RPMI7951 (cell line): Measurements from ENCODE around the gene BTBD6. TPM values are rescaled to one million over a fixed set of nuclear protein-coding genes. Genes with fewer than 3 reads are reported as not detected.
A peak's percentile ranks its signal among the peaks of the same experiment; 100 is the strongest.
"Not testable (repeated sequence)": the region's sequence is repeated elsewhere in the genome, so short reads cannot be mapped to it uniquely, and the experiment has no call there.

Source experiments
- DNase-seq: peaks from one replicate; pipeline ENCODE4 v3.0.0-alpha.2; 2012; ENCODE audit warnings: low read depth
- total RNA-seq: library from RNA; depleted of rRNA; stranded (reverse); fragments of >200 nt; shearing (Covaris generic); gene quantifications from 2 replicates; pipeline ENCODE4 v1.2.3, GENCODE V29; 2014

The BTBD6 gene
- total RNA-seq, 1 experiment from 2014 or later: 43.4 TPM

DNA sequence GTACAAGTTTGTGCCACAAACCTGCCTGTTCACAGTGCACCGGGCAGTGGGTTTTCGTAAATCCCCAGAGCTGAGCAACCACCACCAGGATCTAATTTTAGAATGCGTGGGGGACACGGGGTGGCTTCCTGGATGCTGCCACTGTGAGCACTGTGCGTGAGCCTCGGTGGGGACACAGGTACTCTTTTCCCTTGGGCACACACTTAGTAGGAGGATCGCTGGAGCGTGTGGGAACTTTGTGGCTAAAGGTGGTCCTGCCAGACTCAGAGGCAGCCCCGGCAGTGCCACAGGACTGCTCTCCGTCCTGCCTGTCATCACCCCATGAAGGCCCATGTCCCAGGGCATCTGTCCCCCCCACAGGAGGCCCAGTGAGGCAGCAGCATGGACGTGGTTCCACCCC lies 21.1 kb downstream of the BTBD6 start:
- DNase-seq: no peak

DNA sequence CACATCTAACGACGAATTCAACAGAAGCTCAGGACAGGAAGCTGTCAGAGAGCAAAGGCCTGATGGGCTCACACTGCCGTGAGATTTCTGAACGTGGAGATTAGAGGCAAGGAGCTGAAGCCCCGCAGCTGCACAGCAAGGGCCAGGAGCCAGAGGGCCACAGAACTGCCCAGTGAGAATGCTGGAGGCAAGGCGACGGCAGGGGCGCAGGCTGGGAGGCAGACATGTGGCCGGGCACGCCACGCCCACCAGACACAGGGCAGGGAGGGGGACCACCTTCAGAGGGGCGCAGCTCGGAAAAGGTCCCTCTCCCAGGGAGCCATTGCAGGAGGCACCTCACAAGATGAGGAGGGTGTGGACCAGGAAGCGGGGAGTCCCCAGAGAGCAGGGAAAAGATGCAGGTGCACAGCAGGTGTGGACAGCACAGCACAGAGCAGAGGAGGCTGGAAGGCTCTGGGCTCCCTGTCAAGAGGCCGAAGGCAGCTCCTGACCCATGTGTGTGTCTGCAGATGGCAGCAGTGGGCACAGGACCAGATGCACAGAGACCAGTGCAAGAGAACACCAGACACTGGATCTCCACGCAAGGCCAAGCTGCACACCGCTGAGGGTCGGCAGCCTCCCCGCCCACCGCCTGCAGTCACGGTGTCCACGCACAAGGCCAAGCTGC lies 23.0 kb downstream of the BTBD6 start:
- no peak for DNase-seq

DNA sequence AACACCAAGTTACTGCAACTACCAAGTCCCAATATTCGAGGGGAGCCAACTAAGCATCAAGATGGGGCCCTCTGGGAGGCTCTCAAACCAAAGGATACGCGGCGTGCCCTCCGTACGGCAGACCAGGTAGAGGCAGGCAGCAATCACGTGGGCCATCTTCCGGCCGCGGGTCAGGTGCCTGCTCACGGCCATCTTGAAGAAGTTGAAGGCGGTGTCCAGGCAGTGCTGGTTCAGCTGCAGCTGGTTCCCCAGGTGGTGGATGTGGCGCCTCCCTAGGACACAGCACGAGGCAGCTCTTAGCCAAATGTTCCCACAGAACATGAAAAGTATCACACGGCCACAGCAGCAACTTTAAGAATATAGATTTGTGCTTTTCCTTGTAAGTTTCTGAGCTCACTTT lies 24.3 kb downstream of the BTBD6 start:
- no peak for DNase-seq

DNA sequence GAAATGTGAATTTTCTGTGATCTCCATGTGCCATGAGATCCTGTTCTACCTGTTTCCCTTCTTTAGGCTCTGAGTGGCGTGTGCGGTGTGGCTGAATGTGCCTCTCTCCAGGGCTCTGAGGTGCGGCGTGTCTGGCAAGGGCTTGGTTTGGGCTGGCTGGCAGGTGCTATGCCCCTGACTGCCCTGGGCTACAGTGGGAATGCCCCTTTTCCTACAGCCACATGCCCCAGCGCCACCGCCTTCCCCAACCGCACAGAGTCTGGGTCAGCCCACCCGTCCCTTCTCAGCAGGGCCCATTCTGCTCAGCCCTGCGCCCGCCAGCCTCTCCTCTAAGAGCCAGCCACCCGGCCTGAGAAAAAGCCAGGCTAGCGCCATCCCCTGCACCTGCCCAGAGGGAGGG lies 24.7 kb downstream of the BTBD6 start:
- no peak for DNase-seq

DNA sequence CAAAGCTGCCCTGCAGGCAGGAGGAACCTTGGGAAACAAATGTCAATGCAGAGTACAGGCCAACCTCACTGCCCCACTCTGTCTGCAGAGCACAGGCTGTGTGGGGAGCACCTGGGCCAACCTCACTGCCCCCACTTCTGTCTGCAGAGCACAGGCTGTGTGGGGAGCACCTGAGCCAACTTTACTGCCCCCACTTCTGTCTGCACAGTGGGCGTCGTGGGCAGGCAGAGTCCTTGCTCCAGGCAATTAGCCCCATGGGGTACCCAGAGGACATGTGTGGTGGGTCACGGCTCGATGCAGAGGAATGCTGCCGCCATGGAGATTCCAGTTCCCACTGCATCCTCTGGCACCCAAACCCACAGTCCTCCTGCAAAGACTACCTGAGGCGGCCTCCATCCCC lies 26.3 kb downstream of the BTBD6 start:
- no peak for DNase-seq

DNA sequence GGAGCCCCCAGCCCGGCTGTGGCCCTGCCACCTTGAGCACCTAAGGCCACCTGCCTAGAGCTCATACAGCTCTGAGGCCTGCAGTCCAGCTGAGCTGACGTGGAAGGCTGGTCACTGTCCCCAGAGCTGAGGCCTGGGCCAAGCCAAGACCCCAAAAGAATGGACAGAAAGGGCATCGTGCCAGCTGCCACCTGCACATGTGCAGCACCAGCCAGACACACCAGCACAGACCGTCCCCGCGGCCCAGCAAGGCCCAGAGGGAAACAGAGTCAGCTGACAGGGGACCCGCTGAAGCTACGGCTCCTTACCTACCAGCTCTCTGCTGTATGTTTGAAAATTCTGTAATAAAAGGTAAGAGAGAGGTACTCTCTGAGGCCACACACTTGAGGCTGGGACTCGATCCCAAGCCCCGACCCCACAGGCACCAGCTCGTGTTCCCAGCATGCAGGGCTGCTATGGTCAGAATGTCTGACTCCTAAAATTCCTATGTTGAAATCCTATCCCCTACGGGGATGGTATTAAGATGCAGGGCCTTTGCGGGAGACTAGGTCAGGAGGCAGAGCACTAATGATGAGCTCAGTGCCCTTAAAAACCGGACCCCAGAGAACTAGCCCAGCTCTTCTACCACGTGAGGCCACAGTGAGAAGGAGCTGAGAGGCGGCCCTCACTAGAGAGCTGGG lies 27.1 kb downstream of the BTBD6 start:
- DNase-seq: no peak

DNA sequence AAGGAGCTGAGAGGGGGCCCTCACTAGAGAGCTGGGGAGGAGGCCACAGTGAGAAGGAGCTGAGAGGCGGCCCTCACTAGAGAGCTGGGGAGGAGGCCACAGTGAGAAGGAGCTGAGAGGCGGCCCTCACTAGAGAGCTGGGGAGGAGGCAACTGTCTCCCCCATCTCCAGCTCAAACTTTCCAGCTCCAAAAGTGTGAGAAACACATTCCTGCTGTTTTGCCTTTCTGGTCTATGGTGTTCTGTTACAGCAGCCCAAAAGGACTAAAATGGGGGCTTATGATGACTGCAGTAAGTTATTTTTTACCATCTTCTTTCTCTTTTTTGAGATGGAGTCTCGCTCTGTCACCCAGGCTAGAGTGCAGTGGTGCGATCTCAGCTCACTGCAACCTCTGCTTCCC lies 29.1 kb downstream of the BTBD6 start:
- not testable (repeated sequence) for DNase-seq

DNA sequence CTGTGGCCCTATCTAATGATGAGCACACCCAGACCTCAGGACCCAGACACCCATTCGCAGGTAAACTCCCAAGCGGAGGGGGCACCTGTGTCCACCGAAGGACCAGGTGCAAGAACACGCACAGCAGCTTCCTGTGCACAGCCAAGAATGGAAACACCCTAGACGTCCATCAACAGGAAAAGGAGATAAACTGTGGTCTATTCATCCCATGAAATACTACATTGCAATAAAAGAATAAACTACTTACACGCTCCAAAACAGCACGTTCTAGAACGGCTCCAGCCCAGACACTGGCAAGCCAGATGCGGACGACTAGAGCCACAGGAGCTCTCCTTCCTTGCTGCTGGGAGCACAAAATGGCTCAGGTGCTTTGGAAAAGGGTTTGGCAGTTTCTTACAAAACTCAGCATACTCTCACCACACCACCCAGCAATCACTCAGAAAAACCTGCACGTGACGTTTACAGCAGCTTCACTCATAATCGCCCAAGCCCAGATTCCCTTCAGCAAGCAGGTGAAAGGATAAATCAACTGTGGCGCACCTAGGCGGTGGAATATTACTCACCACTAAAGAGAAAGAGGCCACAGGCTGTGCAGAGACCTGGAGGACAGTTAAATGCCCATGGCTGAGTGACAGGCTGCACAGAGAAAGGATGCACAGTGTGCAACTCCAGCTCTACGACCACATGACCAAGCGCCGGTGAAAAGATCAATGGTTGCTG lies 31.5 kb downstream of the BTBD6 start:
- no peak for DNase-seq

DNA sequence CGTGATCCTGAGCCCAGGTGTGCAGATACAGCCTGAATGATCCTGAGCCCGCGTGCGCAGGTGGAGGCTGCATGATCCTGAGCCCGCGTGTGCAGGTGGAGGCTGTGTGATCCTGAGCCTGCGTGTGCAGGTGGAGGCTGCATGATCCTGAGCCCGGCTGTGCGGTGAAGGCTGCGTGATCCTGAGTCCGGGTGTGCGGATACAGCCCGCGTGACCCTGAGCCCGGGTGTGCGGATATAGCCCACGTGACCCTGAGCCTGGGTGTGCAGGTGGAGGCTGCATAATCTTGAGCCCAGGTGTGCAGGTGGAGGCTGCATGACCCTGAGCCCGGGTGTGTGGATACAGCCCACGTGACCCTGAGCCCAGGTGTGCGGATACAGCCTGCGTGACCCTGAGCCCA lies 32.2 kb downstream of the BTBD6 start:
- no peak for DNase-seq

DNA sequence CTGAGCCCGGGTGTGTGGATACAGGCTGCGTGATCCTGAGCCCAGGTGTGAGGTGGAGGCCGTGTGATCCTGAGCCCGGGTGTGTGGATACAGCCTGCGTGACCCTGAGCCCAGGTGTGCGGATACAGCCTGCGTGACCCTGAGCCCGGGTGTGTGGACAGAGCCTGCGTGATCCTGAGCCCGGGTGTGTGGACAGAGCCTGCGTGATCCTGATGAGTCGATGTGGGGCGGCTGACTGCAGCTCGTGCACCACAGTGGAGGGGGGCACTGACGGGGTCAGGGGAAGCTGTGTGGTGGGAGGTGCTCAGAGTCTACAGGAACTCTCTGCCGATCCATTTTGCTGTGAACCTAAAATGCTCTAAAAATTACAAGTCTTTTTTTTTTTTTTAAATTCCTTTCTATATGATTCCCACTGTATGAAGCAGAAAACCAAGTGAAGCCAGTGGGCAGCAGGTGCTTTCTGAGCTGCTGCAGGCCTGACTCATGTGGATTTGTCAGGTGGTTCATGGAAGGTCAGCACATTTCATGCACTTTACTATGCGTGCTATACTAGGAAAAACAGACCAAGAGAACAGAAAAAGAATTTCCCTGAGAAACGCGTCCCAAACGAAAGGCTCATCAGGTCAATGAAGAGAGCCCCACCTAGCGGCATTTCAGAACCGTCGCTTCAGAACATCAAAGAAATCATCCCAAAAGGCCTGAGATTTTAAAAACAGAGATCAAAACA lies 33.2 kb downstream of the BTBD6 start:
- DNase-seq: peak; percentile 47

DNA sequence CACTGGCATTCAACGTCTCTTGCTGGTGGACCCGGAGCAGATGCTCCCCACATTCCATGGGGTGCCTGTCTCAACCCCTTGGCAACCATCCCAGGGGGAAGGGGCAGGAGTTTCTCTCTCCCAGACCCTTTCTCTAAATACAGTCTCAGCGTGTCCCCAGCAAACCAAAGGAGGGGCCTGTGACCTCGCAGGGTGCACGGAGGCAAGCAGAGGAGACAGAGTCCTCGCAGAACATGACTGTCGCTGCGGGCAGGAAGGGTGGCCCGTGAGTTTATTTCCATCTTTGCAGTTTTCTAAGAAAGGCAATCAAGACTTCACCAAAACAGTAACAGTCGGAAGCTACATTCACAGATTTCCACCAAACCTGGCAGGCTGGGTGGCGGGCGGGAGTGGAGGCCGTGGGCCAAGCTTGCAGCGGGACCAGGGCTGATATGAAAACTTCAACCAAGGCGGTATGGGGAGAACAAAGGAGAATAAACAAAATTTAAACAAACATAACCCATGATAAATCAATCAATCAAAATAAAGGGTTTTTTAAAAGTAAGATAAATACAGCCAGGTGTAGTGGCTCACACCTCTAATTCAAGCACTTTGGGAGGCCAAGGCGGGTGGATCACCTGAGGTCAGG lies 33.9 kb downstream of the BTBD6 start:
- DNase-seq: no peak

DNA sequence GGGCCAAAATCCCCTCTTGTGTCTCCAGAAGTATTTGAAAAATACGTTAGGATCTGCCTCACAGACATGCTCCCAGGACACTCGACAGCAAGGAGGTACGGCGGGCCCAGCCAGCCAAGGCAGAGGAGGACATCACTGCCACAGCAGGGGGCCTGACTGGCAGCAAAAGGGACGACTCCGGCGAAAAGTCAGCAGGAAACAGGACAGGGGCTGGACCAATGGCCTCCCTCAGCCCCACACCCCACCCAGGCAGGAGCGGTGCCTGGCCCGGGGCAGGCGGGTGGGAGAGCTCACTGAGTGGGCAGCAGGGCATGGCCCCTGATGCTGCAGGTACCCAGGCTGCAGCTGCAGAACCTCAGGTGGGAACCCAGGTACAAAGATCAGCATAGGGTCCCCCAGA lies 34.7 kb downstream of the BTBD6 start:
- no peak for DNase-seq

DNA sequence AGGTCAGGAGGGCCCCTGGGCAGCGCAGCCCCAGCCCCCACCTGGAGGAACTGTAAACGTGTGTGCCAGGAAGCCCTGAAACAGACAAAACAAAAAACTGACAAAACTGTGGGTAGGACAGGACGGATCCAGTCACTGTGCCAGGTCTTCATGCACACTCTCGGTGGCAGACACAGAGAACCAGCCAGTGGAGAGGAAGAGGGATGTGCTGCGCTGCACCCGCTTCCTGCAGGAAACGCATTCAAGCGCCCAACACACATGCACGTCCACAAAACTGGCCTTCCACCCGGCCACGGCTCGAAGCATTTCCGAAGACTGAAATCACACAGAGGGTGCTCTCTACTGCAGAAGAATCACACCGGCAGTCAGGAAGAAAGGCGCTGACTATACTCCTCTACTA lies 35.6 kb downstream of the BTBD6 start:
- DNase-seq: no peak

DNA sequence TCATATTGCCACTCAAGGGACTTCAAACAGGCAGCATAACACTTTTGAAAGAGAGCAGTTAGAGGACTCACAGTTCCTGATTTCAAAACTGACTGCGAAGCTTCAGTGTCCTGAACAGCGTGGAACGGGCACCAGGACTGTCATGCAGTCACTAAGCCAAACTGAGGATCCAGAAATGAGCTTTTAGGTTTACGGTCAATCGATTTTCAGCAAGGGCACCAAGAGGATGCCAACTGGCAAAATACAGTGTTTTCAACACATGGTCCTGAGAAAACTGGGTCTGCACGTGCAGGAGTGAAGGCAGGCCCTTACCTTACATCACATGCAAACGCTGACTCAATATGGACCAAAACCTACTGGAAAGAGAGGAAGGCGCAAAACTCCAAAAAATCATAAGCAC lies 36.8 kb downstream of the BTBD6 start:
- no peak for DNase-seq

DNA sequence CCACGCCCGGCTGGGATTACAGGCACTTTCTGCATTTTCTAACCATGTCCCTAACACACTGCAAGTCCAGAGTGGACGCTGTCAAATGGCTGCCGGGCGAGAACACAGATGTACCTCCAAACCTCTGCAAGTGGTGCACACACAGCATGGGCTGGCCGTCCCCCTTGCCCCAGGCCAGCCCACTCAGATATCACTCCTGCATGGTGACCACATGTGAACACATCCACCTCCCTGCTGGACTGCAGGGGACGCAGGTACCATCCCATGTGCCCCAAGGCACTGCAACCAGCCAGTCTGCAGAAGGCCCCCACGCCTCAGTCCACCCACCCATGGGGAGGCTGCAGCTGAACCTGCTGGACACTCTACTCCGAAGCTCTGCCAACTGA lies 38.4 kb downstream of the BTBD6 start:
- no peak for DNase-seq

DNA sequence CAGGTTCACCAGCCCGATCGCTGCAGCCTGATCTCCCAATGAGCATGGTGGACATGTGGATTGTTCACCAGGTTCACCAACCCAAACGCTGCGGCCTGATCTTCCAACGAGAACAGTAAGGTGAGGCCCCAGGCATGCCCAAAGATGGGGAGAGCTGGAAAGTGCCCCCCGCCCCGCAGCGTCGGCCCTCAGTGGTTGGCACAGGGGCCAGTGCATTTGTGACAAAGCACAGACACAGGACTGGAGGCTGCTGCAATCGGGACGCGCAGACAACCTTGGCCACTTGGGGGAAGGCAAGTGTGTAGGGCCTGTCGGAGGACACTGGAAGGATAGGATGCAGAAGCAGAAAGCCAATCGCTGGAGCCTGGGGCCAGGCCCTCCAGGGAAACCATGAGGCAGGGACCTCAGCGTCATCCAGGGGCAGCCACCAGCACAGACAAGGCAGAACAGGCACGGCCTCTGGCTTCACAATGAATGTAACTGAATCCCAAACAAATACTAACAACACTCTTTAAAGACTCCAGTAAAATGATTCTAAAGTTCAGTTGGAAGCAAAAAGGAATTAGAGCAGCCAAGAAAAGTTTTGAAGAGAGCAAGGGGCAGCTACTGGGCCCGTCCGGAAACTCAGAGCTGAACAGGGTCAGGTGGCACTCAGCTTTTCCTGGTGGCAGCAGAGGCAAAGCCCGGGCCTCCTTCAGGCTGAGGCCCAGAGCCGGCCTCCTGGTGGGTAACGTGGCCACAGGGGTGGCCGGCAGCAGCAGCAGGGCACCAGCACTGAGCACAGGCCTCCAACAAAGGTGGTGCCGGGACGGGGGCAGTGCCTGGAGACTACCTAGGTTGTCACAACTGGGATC lies 39.1 kb downstream of the BTBD6 start:
- no peak for DNase-seq

DNA sequence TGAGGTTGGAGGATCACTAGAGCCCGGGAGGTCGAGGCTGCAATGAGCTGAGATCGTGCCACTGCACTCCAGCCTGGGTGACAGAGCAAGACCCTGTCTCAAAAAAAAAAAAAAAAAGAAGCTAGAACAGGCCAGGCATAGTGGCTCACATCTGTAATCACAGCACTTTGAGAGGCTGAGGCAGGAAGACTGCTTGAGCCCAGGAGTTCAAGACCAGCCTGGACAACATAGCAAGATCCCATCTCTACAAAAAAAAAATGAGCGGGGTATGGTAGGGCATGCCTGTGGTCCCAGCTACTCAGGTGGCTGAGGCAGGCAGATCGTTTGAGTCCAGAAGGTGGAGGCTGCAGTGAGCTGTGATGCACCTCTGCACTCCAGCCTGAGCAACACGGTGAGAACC lies 40.6 kb downstream of the BTBD6 start:
- DNase-seq: not testable (repeated sequence)

DNA sequence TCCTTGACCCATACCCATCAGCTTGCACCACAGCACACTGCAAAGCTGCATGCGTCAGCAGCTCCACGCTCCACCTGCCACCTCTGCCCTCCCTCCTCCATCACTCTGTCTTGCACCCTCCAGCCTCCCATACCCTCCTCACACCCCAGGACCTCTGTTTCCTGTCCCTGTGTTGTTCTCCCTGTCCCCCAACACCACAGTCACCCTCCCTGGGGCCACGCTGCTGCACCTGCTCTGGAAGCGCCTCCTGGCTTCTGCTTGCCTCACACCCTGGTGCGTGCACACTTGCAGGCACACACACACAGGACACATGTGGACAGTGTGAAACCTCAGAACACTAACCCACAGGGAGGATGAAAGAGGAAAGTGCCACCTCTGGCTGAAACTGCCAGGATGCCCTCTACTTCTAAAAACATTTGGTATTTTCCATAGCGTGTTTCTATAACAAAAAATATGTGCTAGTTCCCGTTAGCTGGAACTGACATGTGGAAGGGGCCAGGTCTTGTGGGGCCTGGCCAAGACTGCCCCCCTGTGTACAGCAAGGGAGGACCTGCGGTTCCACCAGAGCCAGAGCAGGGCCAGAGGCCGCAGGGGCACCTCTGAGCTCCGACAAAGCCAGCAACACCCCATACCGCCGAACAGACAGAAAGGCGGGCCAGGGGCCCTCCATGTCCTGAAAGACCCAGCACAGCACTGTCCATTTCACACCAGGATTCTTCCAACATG lies 42.5 kb downstream of the BTBD6 start:
- no peak for DNase-seq

DNA sequence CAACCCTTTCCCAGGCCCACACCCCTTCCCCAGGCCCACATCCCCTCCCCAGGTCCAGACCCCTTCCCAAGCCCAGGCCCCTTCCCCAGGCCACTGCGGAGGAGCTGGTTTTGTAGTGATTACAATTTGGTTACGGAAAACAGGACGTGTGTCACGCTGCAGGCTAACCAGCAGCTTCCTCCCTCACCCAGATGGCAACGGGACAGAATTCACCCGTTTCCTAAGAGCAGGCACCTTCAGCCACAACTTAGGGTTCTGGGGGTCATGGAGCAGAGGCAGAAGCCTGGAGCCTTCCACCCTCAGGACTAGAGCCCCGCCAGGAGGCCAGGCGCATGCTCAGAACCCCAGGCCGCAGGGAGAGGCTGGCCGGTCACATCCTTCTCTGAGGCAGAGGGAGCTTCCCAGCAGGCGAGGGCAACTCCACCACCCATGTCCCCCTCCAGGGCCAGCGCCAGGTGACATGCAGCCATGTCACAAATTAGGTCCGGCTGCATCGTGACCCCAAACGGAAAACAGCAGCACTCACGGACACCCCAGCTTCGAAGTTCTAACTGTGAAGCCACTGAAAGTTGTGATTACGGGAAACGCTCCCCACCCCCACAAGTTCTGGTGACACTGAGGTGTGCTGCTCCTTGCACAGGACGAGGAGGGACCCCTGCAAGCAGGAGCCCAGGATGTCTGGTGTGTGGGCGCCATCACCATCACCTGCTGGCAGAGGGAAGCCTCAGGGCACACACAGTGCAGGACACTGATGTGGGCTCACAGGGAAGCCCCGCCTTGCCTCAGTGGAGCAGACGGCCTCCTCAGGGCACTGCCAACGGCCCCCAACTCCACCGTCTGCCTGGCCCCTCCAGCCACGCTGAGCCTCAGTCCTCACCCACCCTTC lies 44.7 kb downstream of the BTBD6 start:
- DNase-seq: no peak
